H9 (cell line): ENCODE data around the gene LEFTY1. TPM values are rescaled to one million over a fixed set of nuclear protein-coding genes. Genes with fewer than 3 reads are reported as not detected.

ENCODE experiments used
- DNase-seq: peaks from one replicate; pipeline ENCODE4 v3.0.0-alpha.2; 2017
- H2AFZ ChIP-seq: one replicate; pipeline ENCODE4 v1.6.1; 2013; ENCODE audit warnings: mild to moderate bottlenecking, low read length, control low read depth, moderate library complexity
- H2AK5ac ChIP-seq: 2 replicates; pipeline ENCODE4 v1.6.1; 2013; ENCODE audit warnings: low read length, control low read depth, mixed read lengths; ENCODE audit not compliant: insufficient read length
- H2BK120ac ChIP-seq: one replicate; pipeline ENCODE4 v1.6.1; 2013; ENCODE audit warnings: low read depth, mild to moderate bottlenecking, low read length, control low read depth, inconsistent platforms; ENCODE audit not compliant: poor library complexity, severe bottlenecking
- H2BK12ac ChIP-seq: 2 replicates; pipeline ENCODE4 v1.6.1; 2013; ENCODE audit warnings: low read length, control low read depth, mixed read lengths, low read depth; ENCODE audit not compliant: insufficient read length
- H2BK15ac ChIP-seq: 2 replicates; pipeline ENCODE4 v1.6.1; 2013; ENCODE audit warnings: low read depth, low read length, control low read depth
- H2BK20ac ChIP-seq: one replicate; pipeline ENCODE4 v1.6.1; 2013; ENCODE audit warnings: low read depth, mild to moderate bottlenecking, low read length, control low read depth, inconsistent platforms; ENCODE audit not compliant: poor library complexity, severe bottlenecking
- H2BK5ac ChIP-seq: 2 replicates; pipeline ENCODE4 v1.6.1; 2013; ENCODE audit warnings: low read length, control low read depth, mixed read lengths; ENCODE audit not compliant: insufficient read length
- H3K14ac ChIP-seq: 2 replicates; pipeline ENCODE4 v1.6.1; 2013; ENCODE audit warnings: low read length, control low read depth; ENCODE audit not compliant: insufficient read depth
- H3K18ac ChIP-seq: 2 replicates; pipeline ENCODE4 v1.6.1; 2013; ENCODE audit warnings: low read depth, mild to moderate bottlenecking, mixed read lengths, low read length, control low read depth; ENCODE audit not compliant: insufficient read length
- H3K23ac ChIP-seq: 2 replicates; pipeline ENCODE4 v1.6.1; 2013; ENCODE audit warnings: low read length, control low read depth, mixed read lengths, low read depth; ENCODE audit not compliant: insufficient read length
- H3K23me2 ChIP-seq: 2 replicates; pipeline ENCODE4 v1.6.1; 2013; ENCODE audit warnings: low read depth, mild to moderate bottlenecking, mixed read lengths, low read length, control low read depth; ENCODE audit not compliant: insufficient read length, poor library complexity, severe bottlenecking
- H3K27ac ChIP-seq: 2 replicates; pipeline ENCODE4 v1.5.1; 2013; ENCODE audit warnings: low read length, control low read depth, mixed read lengths, low read depth; ENCODE audit not compliant: insufficient read length
- H3K27me3 ChIP-seq: 2 replicates; pipeline ENCODE4 v1.6.1; 2013; ENCODE audit warnings: low read length, control low read depth, inconsistent platforms; ENCODE audit not compliant: insufficient read depth
- H3K4ac ChIP-seq: 2 replicates; pipeline ENCODE4 v1.6.1; 2013; ENCODE audit warnings: low read depth, mild to moderate bottlenecking, control low read depth, inconsistent platforms, low read length, moderate library complexity
- H3K4me1 ChIP-seq: 2 replicates; pipeline ENCODE4 v1.6.1; 2013; ENCODE audit warnings: low read length, control low read depth, inconsistent platforms; ENCODE audit not compliant: insufficient read depth
- H3K4me2 ChIP-seq: 2 replicates; pipeline ENCODE4 v1.6.1; 2013; ENCODE audit warnings: low read length, control low read depth, mixed read lengths; ENCODE audit not compliant: insufficient read length, insufficient read depth
- H3K56ac ChIP-seq: 2 replicates; pipeline ENCODE4 v1.6.1; 2013; ENCODE audit warnings: low read depth, mild to moderate bottlenecking, mixed read lengths, low read length, control low read depth; ENCODE audit not compliant: insufficient read length
- H3K79me1 ChIP-seq: 2 replicates; pipeline ENCODE4 v1.6.1; 2013; ENCODE audit warnings: low read depth, mild to moderate bottlenecking, moderate library complexity, low read length, control low read depth, inconsistent platforms; ENCODE audit not compliant: insufficient read depth, poor library complexity, severe bottlenecking
- H3K79me2 ChIP-seq: 2 replicates; pipeline ENCODE4 v1.6.1; 2013; ENCODE audit warnings: low read length, control low read depth, inconsistent platforms; ENCODE audit not compliant: insufficient read depth
- H3K9ac ChIP-seq: 2 replicates; pipeline ENCODE4 v1.6.1; 2013; ENCODE audit warnings: low read length, control low read depth, mixed read lengths; ENCODE audit not compliant: insufficient read length; ENCODE audit errors: extremely low read depth
- H3K9me3 ChIP-seq: one replicate; pipeline ENCODE4 v1.6.1; 2013; ENCODE audit warnings: low read depth, low read length, inconsistent platforms; ENCODE audit not compliant: control insufficient read depth
- H3T11ph ChIP-seq: one replicate; pipeline ENCODE4 v1.6.1; 2013; ENCODE audit warnings: mild to moderate bottlenecking, low read length, control low read depth, inconsistent platforms
- H4K20me1 ChIP-seq: one replicate; pipeline ENCODE4 v1.6.1; 2013; ENCODE audit not compliant: control insufficient read depth, insufficient read length, insufficient read depth
- H4K5ac ChIP-seq: 2 replicates; pipeline ENCODE4 v1.6.1; 2013; ENCODE audit warnings: low read depth, mild to moderate bottlenecking, mixed read lengths, low read length, control low read depth; ENCODE audit not compliant: insufficient read length
- H4K8ac ChIP-seq: replicated peaks from 2 replicates; pipeline ENCODE4 v1.6.1; 2013; ENCODE audit warnings: low read length, control low read depth, mixed read lengths, low read depth; ENCODE audit not compliant: insufficient read length
- H4K91ac ChIP-seq: 2 replicates; pipeline ENCODE4 v1.6.1; 2013; ENCODE audit warnings: low read depth, mild to moderate bottlenecking, moderate library complexity, mixed read lengths, low read length, control low read depth; ENCODE audit not compliant: insufficient read length
- H3K27ac Mint-ChIP-seq, 3 experiments: 2 replicates in 2 of 3; 3 replicates in 1 of 3; pipeline ENCODE4 v1.8.0; 2020 to 2021; ENCODE audit warnings: mixed read lengths in 3 of 3, mild to moderate bottlenecking in 1 of 3, moderate library complexity in 1 of 3
- H3K27me3 Mint-ChIP-seq: 2 replicates; pipeline ENCODE4 v1.8.0; 2021; ENCODE audit warnings: low read depth, mild to moderate bottlenecking, moderate library complexity, mixed read lengths
- H3K36me3 Mint-ChIP-seq, 3 experiments: 2 replicates in 2 of 3; 3 replicates in 1 of 3; pipeline ENCODE4 v1.8.0; 2020 to 2021; ENCODE audit warnings: low read depth in 3 of 3, mixed read lengths in 3 of 3; ENCODE audit not compliant: insufficient read depth in 1 of 3
- H3K4me1 Mint-ChIP-seq, 2 experiments: 2 replicates each; pipeline ENCODE4 v1.8.0; 2020; ENCODE audit warnings: mixed read lengths in 2 of 2
- H3K4me3 Mint-ChIP-seq, 2 experiments: 2 replicates in 1 of 2; 3 replicates in 1 of 2; pipeline ENCODE4 v1.8.0; 2020 to 2021; ENCODE audit warnings: mild to moderate bottlenecking in 2 of 2, mixed read lengths in 2 of 2, moderate library complexity in 1 of 2
- H3K9me3 Mint-ChIP-seq, 2 experiments: 2 replicates in 1 of 2; 3 replicates in 1 of 2; pipeline ENCODE4 v1.8.0; 2020; ENCODE audit warnings: mild to moderate bottlenecking in 2 of 2, mixed read lengths in 2 of 2, moderate library complexity in 1 of 2
- CTCF ChIP-seq: fragments of 200-600 bp; sonication (generic); conservative IDR thresholded peaks from 3 replicates; pipeline ENCODE4 v1.8.0; 2021; ENCODE audit warnings: antibody characterized with exemption, mild to moderate bottlenecking
- WGBS: extraction: QIAGEN DNeasy Blood & Tissue Kit; methylation state at CpG from one replicate; pipeline ENCODE4 v1.1.7; 2013; ENCODE audit warnings: missing lambda C conversion rate, low lambda C conversion rate, mixed read lengths; ENCODE audit not compliant: insufficient read length; ENCODE audit errors: extremely low coverage; 5-methylcytosine and 5-hydroxymethylcytosine counted together
- total RNA-seq: library from RNA; stranded (reverse); gene quantifications from 2 replicates; pipeline ENCODE4 v1.2.1, GENCODE V29; 2021

LEFTY1 gene
- total RNA-seq, 1 experiment from 2014 or later = 107 TPM

GRCh38 chr1:225850370-225850769 is 38.6 kb downstream of the LEFTY1 start:
- H3K4me1 Mint-ChIP-seq = peaks cover 4 to 14% of the 10 kb centered on the region in 2 experiments
- Histone ChIP-seq H3K79me1 (no peaks in the 10 kb centered on the region), H2BK20ac (no peak overlapping the region), H2BK12ac (no peak overlapping the region), H4K8ac (no peak overlapping the region), H2AK5ac (no peak overlapping the region), H4K5ac (no peak overlapping the region), H2BK5ac (no peak overlapping the region), H3K4ac (no peak overlapping the region), H3K14ac (no peak overlapping the region), H3K4me2 (no peak overlapping the region), H3K23me2 (no peaks in the 10 kb centered on the region), H3K79me2 (no peaks in the 10 kb centered on the region), H2AFZ (no peak overlapping the region), H3K4me1 (no peaks in the 10 kb centered on the region), H4K91ac (no peak overlapping the region), H3K23ac (no peak overlapping the region), H3K9ac (no peak overlapping the region), H3K27me3 (no peaks in the 10 kb centered on the region; the same call in 1 of the 2 replicates), H2BK15ac (no peak overlapping the region), H4K20me1 (peaks cover 2% of the 10 kb centered on the region), H2BK120ac (no peak overlapping the region), H3K18ac (no peak overlapping the region), H3K56ac (no peak overlapping the region), H3T11ph (no peak overlapping the region), H3K9me3 (peaks cover 4% of the 10 kb centered on the region), H3K27ac (no peak overlapping the region)
- no peak for TF ChIP-seq CTCF
- DNase-seq = peak; percentile 19
- no peaks in the 10 kb centered on the region for H3K27me3 Mint-ChIP-seq
- peaks cover 5 to 9% of the 10 kb centered on the region in 2 experiments for H3K9me3 Mint-ChIP-seq
- no CpG with 5 or more reads among the region's 7 CpGs for WGBS
- peak overlapping the region in 1 of 3 experiments; percentile 82; a peak in 1 of 7 replicates for H3K27ac Mint-ChIP-seq
- no peak overlapping the region for H3K4me3 Mint-ChIP-seq
- H3K36me3 Mint-ChIP-seq = peaks cover 73 to 91% (median 77%) of the 10 kb centered on the region in 3 experiments
